Measurements from ENCODE around the gene UPK3BL2. TPM values are rescaled to one million over a fixed set of nuclear protein-coding genes. Genes with fewer than 3 reads are reported as not detected.
A peak's percentile ranks its signal among the peaks of the same experiment; 100 is the strongest.
"Not testable (repeated sequence)": the region's sequence is repeated elsewhere in the genome, so short reads cannot be mapped to it uniquely, and the experiment has no call there.

UPK3BL2 gene
- 4.0 TPM for total RNA-seq

GRCh38 chr7:102543596-102543995, at the start of gene UPK3BL2:
TSS of gene UPK3BL2 (minus strand) at chr7:102543696. CDS start at chr7:102543636, 60 bp downstream.
- DNase-seq (ENCODE audit: low read depth in 2 of 3, low spot score in 2 of 3): not testable (repeated sequence)

GRCh38 chr7:102592477-102593019, 49.1 kb upstream of the UPK3BL2 start:
- not testable (repeated sequence) for DNase-seq (ENCODE audit: low read depth in 2 of 3, low spot score in 2 of 3)

- DNase-seq (ENCODE audit: low read depth in 2 of 3, low spot score in 2 of 3): not testable (repeated sequence)
Measured at GRCh38 chr7:102589857-102590256, 46.4 kb upstream of the UPK3BL2 start.

GRCh38 chr7:102583495-102583894, 40.0 kb upstream of the UPK3BL2 start:
- not testable (repeated sequence) for DNase-seq (ENCODE audit: low read depth in 2 of 3, low spot score in 2 of 3)

GRCh38 chr7:102581722-102582121, 38.2 kb upstream of the UPK3BL2 start:
- DNase-seq (ENCODE audit: low read depth in 2 of 3, low spot score in 2 of 3): not testable (repeated sequence)

- not testable (repeated sequence) for DNase-seq (ENCODE audit: low read depth in 2 of 3, low spot score in 2 of 3)
Measured at GRCh38 chr7:102578486-102578885, 35.0 kb upstream of the UPK3BL2 start.

- DNase-seq (ENCODE audit: low read depth in 2 of 3, low spot score in 2 of 3): not testable (repeated sequence)
Measured at GRCh38 chr7:102577315-102578240, 34.1 kb upstream of the UPK3BL2 start.

- not testable (repeated sequence) for DNase-seq (ENCODE audit: low read depth in 2 of 3, low spot score in 2 of 3)
Measured at GRCh38 chr7:102576363-102576762, 32.9 kb upstream of the UPK3BL2 start.

GRCh38 chr7:102574607-102575006, 31.1 kb upstream of the UPK3BL2 start:
- not testable (repeated sequence) for DNase-seq (ENCODE audit: low read depth in 2 of 3, low spot score in 2 of 3)

- DNase-seq (ENCODE audit: low read depth in 2 of 3, low spot score in 2 of 3): peak in 2 of 3 donors; percentile 83 to 89
Measured at GRCh38 chr7:102572261-102573239, 29.1 kb upstream of the UPK3BL2 start, which contains the start of gene POLR2J3. TSS of gene POLR2J3 (minus strand) at chr7:102572583. CDS start at chr7:102572521, 62 bp downstream.

- DNase-seq (ENCODE audit: low read depth in 2 of 3, low spot score in 2 of 3): not testable (repeated sequence)
Measured at GRCh38 chr7:102568620-102569019, 25.1 kb upstream of the UPK3BL2 start.

GRCh38 chr7:102550808-102551422, 7.4 kb upstream of the UPK3BL2 start, which contains the start of gene SPDYE2:
TSS of gene SPDYE2 (plus strand) at chr7:102551226. CDS start at chr7:102553256, 2,030 bp downstream.
- DNase-seq (ENCODE audit: low read depth in 2 of 3, low spot score in 2 of 3): not testable (repeated sequence)

- not testable (repeated sequence) for DNase-seq (ENCODE audit: low read depth in 2 of 3, low spot score in 2 of 3)
Measured at GRCh38 chr7:102546353-102546752, 2.9 kb upstream of the UPK3BL2 start.

- not testable (repeated sequence) for DNase-seq (ENCODE audit: low read depth in 2 of 3, low spot score in 2 of 3)
Measured at GRCh38 chr7:102545288-102545687, 1.8 kb upstream of the UPK3BL2 start.

- not testable (repeated sequence) for DNase-seq (ENCODE audit: low read depth in 2 of 3, low spot score in 2 of 3)
Measured at GRCh38 chr7:102544372-102544771, 876 bp upstream of the UPK3BL2 start.

- DNase-seq (ENCODE audit: low read depth in 2 of 3, low spot score in 2 of 3): not testable (repeated sequence)
Measured at GRCh38 chr7:102542771-102543170, 725 bp downstream of the UPK3BL2 start.

- not testable (repeated sequence) for DNase-seq (ENCODE audit: low read depth in 2 of 3, low spot score in 2 of 3)
Measured at GRCh38 chr7:102542083-102542482, 1.4 kb downstream of the UPK3BL2 start.

- DNase-seq (ENCODE audit: low read depth in 2 of 3, low spot score in 2 of 3): not testable (repeated sequence)
Measured at GRCh38 chr7:102540604-102541003, 2.9 kb downstream of the UPK3BL2 start.

- peak in 1 of 3 donors; percentile 4 for DNase-seq (ENCODE audit: low read depth in 2 of 3, low spot score in 2 of 3)
Measured at GRCh38 chr7:102535062-102535615, 8.4 kb downstream of the UPK3BL2 start.

Measured in hematopoietic multipotent progenitor cell (in vitro differentiated cells).